Measurements from ENCODE around the gene RHOG.
"Not testable (repeated sequence)": the region's sequence is repeated elsewhere in the genome, so short reads cannot be mapped to it uniquely, and the experiment has no call there.

RHOG gene

DNA sequence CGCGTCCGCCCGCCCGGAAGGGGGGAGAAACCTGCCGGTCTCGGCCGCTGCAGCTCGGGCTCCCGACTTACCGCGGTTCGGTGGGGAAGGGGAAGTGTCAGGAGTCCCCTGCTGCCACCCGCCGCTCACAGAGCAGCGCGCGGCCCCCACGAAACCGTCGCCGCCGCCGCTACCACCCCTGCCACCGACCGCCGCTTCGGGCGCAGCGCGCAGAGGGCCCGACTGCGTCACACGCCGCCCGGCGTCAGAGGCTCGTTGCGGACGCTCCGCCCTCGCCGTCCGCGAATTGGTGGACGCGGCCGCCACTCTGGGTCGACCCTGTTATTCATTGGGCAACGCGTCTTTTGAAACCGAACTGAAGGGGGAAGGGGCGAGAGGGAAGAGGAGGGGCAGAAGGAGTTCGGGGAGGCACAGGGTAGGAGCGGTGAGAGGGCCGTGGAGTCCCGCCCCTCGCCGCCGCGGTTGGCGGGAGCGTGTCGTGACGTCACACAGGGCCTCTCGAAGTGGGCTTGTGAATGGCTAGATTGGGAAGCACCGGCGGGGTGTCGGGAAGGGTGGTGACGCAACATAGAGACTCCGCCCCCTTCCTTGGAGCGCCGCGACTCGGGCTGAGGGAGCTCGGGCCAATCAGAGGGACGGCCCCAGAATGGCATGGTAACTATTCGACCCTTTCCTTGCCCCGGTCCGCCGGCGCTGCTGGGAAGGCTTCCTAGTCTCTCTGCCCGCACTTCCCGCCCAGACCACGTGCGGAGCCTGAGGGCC, 43.2 kb downstream of the RHOG start, which contains the start of gene NUP98:
Gene NUP98 (minus strand): TSS at position 226 of the 762 bp plus-strand sequence. CDS start 15,437 bp downstream, outside the sequence.
- TF ChIP-seq, protein P1, sequence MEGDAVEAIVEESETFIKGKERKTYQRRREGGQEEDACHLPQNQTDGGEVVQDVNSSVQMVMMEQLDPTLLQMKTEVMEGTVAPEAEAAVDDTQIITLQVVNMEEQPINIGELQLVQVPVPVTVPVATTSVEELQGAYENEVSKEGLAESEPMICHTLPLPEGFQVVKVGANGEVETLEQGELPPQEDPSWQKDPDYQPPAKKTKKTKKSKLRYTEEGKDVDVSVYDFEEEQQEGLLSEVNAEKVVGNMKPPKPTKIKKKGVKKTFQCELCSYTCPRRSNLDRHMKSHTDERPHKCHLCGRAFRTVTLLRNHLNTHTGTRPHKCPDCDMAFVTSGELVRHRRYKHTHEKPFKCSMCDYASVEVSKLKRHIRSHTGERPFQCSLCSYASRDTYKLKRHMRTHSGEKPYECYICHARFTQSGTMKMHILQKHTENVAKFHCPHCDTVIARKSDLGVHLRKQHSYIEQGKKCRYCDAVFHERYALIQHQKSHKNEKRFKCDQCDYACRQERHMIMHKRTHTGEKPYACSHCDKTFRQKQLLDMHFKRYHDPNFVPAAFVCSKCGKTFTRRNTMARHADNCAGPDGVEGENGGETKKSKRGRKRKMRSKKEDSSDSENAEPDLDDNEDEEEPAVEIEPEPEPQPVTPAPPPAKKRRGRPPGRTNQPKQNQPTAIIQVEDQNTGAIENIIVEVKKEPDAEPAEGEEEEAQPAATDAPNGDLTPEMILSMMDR (IDR thresholded peaks at IDR 0.05; ENCODE audit: low read depth, low read length), result no peak
- Histone ChIP-seq H3K36me3 (peaks cover 8% of the 10 kb centered on the region), H3K27me3 (no peaks in the 10 kb centered on the region), H3K4me1 (no peaks in the 10 kb centered on the region), H3K9me3 (no peaks in the 10 kb centered on the region), H3K4me3 (ENCODE audit: low read depth, low read length) (peak within 1 kb of the TSS; percentile 73)
- DNase-seq, result peak; percentile 95

DNA sequence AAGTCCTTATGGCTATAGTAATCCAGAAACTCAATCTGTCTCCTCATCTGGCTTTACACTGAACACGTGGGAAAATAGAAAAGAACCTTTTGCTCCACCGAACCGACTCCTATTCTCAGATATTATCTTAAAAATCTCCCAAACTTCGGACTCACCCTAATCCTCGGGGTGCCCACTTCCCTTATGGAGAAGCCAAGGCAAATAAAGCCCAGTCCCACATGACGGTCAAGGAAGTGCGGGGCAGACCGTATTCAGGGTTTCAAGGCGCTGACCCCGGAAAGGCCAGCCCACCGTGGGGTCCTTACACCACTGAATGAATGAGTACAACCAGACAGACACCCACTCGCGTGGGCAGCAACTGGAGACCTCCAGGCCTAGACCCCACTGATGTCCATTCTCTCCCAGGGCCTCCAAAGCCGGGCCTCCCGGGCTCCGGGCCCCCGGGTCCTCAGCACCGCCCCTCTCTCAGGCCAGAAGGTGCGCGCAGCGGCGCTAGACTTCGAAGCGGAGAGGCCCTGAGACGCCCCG, 43.9 kb downstream of the RHOG start:
- Histone ChIP-seq H3K36me3 (peaks cover 9% of the 10 kb centered on the region), H3K4me3 (ENCODE audit: low read depth, low read length) (peak overlapping the region; percentile 73), H3K27me3 (no peaks in the 10 kb centered on the region), H3K4me1 (no peaks in the 10 kb centered on the region), H3K9me3 (no peaks in the 10 kb centered on the region)
- DNase-seq, result no peak
- TF ChIP-seq, protein P1 (IDR thresholded peaks at IDR 0.05; ENCODE audit: low read depth, low read length), result no peak

DNA sequence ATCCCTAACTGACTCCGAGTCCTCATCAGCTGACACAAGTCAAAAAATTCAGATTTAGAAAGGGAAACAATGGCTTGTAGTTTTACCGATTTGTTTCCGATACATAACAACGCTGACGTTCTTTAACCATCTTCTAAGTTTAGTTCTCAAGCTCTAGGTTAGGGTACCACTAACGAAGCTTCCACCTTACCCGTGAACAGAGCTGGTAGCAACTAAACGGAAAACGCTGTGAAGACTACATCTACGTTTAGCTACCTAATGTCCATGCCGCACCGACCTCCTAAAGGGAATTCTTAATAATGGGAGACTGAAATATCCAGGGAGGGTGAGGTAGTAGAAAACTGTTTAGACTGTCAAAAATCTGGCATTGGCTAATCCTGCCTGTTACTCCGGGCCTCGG, 44.4 kb downstream of the RHOG start:
- Histone ChIP-seq H3K4me3 (ENCODE audit: low read depth, low read length) (peak overlapping the region; percentile 73), H3K9me3 (no peaks in the 10 kb centered on the region), H3K4me1 (no peaks in the 10 kb centered on the region), H3K36me3 (peaks cover 9% of the 10 kb centered on the region), H3K27me3 (no peaks in the 10 kb centered on the region)
- TF ChIP-seq, protein P1 (IDR thresholded peaks at IDR 0.05; ENCODE audit: low read depth, low read length), result no peak
- no peak for DNase-seq

DNA sequence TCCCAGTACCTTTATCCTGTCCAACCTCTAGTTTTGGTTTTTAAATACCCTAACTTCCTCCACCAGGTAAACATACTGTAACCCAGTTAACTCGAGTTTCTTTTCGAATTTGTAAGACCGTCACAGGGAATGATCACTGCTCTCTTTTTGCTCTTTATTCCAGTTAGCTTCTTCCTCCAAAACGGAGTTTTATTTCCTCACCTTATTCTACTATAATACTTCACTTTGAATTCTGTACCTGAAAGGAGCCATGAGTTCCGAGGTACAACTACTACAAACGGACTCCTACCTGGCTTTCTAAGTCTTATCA, 44.8 kb downstream of the RHOG start:
- Histone ChIP-seq H3K36me3 (peaks cover 9% of the 10 kb centered on the region), H3K4me3 (ENCODE audit: low read depth, low read length) (peak overlapping the region; percentile 73), H3K27me3 (no peaks in the 10 kb centered on the region), H3K9me3 (no peaks in the 10 kb centered on the region), H3K4me1 (no peaks in the 10 kb centered on the region)
- TF ChIP-seq, protein P1 (IDR thresholded peaks at IDR 0.05; ENCODE audit: low read depth, low read length), result no peak
- no peak for DNase-seq

DNA sequence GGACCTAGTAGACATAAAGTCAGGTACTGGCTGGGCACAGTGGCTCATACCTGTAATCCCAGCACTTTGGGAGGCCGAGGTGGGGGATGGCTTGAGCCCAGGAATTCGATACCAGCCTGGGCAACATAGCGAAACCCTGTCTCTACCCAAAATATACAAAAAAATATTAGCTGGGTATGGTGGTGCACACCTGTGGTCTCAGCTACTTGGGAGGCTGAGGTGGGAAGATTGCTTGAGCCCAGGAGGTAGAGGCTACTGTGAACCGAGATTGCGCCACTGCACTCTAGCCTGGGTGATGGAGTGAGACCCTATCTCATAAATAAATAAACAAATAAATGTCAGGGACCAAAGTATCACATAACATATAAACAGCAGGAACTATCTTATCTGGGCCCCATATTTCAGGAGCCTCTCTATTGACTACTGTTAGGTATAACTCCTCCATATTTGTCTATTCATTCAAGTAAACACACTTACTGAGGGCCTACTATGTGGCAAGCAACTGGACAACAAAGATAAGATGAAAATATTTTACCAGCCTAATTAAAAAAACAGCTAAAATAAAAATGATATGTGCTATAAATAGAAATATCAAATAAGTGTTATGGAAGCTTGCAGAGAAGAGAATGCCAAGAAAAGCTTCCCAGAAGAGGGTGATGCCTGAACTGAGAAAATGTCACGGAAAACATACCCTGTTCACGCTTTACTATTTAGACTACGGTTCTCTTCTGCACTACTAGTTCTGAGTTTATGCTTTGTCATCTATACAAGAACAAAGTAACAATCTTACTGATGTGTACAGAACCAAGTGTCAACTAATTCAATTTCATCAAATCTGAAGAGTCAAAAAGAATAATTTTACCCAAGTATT, 45.4 kb downstream of the RHOG start:
- Histone ChIP-seq H3K4me3 (ENCODE audit: low read depth, low read length) (peak overlapping the region; percentile 73; the same call in 1 of the 2 replicates), H3K27me3 (no peaks in the 10 kb centered on the region), H3K9me3 (no peaks in the 10 kb centered on the region), H3K4me1 (no peaks in the 10 kb centered on the region), H3K36me3 (peaks cover 9% of the 10 kb centered on the region)
- DNase-seq, result no peak
- TF ChIP-seq, protein P1 (IDR thresholded peaks at IDR 0.05; ENCODE audit: low read depth, low read length), result no peak

DNA sequence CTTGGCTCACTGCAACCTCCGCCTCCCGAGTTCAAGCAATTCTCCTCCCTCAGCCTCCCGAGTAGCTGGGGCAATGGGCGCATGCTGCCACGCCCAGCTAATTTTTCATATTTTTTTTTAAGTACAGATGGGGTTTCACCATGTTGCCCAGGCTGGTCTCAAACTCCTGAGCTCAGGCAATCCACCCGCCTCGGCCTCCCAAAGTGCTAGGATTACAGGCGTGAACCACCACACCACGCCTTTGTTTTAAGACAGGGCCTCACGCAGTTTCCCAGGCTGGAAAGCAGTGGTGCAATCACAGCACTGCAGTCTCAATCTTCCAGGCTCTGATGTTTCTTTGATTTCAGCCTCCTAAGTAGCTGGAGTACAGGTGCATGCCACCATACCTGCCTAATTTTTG, 46.4 kb downstream of the RHOG start:
- not testable (repeated sequence) for H3K27me3 ChIP-seq; H3K4me3 ChIP-seq (ENCODE audit: low read depth, low read length); H3K4me1 ChIP-seq; H3K36me3 ChIP-seq; H3K9me3 ChIP-seq; DNase-seq

Data from BE2C (cell line).